C4-2B (cell line): ENCODE results near the gene ROPN1B.
"Not testable (repeated sequence)": the region's sequence is repeated elsewhere in the genome, so short reads cannot be mapped to it uniquely, and the experiment has no call there.

Experiments used
- H3K27ac ChIP-seq: fragments of 450-650 bp; 2 replicates; pipeline ENCODE4 v1.5.1; 2017
- ZFX ChIP-seq: fragments of 450-650 bp; IDR thresholded peaks from 2 replicates; pipeline ENCODE4 v1.6.1; 2017
- TF ChIP-seq, protein P1 (sequence below): fragments of 450-650 bp; conservative IDR thresholded peaks from 2 replicates; pipeline ENCODE4 v1.5.1; 2017; ENCODE audit warnings: mild to moderate bottlenecking

The ROPN1B gene

DNA sequence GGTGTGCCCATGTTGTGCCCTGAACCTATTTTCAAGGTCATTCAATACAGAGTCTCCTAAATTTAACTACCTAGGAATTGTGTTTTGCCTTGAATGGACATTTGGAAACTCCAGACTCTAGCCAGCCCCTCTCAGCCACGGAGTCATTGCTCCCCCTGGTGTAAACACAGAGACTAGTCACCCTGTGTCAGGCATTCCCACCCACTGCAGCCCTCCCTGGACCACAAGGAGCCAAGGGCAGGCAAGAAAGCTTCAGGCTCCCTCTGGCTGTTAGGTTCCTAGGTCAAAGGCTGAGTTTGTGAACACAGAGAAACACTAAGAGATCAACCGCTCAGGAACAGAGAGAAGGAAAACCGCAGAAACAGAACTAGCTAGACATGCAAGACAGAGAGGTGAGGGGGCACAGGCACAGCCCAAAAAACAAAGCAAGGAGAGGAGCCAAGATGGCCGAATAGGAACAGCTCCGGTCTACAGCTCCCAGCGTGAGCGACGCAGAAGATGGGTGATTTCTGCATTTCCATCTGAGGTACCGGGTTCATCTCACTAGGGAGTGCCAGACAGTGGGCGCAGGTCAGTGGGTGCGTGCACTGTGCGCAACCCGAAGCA, 32.7 kb upstream of the ROPN1B start:
- peak overlapping the region; percentile 20; the same call in 1 of the 2 replicates for H3K27ac ChIP-seq
- TF ChIP-seq, protein P1, sequence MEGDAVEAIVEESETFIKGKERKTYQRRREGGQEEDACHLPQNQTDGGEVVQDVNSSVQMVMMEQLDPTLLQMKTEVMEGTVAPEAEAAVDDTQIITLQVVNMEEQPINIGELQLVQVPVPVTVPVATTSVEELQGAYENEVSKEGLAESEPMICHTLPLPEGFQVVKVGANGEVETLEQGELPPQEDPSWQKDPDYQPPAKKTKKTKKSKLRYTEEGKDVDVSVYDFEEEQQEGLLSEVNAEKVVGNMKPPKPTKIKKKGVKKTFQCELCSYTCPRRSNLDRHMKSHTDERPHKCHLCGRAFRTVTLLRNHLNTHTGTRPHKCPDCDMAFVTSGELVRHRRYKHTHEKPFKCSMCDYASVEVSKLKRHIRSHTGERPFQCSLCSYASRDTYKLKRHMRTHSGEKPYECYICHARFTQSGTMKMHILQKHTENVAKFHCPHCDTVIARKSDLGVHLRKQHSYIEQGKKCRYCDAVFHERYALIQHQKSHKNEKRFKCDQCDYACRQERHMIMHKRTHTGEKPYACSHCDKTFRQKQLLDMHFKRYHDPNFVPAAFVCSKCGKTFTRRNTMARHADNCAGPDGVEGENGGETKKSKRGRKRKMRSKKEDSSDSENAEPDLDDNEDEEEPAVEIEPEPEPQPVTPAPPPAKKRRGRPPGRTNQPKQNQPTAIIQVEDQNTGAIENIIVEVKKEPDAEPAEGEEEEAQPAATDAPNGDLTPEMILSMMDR = peak; percentile 21

DNA sequence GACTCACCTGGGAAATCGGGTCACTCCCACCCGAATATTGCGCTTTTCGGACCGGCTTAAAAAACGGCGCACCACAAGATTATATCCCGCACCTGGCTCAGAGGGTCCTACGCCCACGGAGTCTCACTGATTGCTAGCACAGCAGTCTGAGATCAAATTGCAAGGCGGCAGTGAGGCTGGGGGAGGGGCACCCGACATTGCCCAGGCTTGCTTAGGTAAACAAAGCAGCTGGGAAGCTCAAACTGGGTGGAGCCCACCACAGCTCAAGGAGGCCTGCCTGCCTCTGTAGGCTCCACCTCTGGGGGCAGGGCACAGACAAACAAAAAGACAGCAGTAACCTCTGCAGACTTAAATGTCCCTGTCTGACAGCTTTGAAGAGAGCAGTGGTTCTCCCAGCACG, 32.1 kb upstream of the ROPN1B start:
- not testable (repeated sequence) for H3K27ac ChIP-seq

DNA sequence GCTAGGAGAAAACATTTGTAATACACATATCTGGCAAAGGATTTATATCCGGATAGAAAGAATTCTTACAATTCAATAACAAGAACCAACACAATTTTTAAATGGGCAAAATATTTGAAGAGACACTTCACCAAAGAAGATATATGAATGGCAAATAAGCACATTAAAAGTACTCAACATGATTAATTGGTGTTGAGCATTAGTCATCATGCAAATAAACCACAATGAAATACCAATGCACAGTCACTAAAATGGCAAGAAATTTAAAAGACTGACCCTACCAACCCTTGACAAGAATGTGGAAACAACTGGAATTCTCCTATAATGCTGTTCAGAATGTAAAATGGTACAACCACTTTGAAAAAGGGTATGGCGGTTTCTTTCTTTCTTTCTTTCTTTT, 21.2 kb upstream of the ROPN1B start:
- not testable (repeated sequence) for H3K27ac ChIP-seq

DNA sequence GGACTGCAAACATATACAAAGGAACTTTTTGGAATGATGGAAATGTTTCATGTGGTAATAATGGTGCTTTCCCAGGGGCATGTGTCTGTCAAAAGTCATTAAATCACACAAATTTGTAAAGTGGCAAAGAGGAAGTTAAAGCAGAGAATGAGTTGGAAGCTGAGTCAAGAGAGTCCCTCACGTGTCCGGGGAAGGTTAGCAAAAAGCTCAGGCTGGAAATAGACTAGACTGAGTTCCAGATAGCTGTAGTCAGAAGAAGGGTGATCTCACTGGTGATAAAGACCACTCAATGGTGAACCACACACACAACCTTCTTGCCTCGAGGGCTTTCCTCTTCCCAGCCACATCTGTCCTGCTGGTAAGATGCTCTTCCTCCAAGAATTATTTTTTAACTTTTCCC, 20.1 kb upstream of the ROPN1B start:
- not testable (repeated sequence) for H3K27ac ChIP-seq

DNA sequence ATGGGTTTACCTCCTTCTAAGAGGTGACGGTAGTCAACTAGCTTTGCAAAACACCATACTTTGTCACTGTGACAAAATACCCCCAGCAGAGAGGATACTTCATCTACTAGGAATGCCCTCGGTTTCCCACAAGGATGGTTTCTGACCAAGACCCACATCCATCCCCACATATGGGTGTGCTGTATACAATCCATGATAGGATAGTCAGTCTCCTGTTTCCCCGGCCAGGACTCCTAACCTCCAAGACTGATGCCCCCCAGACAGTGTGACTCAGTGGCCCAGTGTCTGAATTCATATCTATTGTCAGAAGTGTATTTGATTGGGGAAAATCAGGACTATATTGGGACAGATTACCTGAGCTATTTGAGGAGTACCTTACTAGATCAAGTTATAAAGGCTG, 17.8 kb upstream of the ROPN1B start:
- H3K27ac ChIP-seq = not testable (repeated sequence)

DNA sequence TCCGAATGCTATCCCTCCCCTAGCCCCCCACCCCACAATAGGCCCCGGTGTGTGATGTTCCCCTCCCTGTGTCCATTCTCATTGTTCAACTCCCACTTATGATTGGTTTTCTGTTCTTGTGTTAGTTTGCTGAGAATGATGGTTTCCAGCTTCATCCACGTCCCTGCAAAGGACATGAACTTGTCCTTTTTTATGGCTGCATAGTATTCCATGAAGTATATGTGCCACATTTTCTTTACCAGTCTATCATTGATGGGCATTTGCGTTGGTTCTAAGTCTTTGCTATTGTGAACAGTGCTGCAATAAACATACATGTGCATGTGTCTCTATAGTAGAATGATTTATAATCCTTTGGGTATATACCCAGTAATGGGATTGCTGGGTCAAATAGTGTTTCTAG, 12.0 kb upstream of the ROPN1B start:
- H3K27ac ChIP-seq = not testable (repeated sequence)

DNA sequence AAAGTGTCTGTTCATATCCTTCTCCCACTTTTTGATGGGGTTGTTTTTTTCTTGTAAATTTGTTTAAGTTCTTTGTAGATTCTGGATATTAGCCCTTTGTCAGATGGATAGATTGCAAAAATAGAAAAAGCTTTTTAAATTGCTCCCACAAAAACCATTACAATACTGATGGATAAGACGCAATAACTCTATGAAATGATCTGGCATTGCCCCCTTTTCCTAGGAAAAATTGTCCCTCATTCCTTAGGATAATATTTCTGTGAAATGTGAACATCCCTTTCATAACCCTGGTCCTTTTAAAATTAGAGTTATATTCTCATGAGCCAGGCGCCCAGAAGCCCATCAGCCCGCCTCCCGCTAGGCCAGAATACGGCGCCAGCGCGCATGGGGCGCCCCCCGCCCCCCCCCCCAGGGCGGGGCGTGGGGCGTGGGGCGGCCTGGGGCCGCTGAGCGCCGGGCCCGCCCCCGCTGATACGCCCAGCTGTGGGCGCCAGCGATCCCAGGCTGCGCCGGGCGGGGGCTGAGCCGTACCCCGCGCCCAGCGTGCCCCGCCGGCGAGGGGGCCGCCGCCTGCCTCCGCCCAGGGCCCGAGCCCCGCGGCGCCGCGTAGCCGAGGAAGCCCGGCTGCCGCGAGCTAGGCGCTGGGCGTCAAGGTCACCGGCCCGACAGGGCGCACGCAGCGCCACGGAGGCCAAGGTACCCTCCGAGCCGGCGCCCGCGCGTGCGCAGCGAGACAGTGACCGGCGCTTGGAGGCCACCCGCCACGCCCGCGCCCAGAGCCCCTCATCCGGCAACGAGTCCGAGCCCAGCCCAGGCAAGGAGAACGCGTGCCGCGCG, 11.1 kb upstream of the ROPN1B start:
- TF ChIP-seq ZFX = no peak
- TF ChIP-seq, protein P1 = no peak
- no peak overlapping the region for H3K27ac ChIP-seq

DNA sequence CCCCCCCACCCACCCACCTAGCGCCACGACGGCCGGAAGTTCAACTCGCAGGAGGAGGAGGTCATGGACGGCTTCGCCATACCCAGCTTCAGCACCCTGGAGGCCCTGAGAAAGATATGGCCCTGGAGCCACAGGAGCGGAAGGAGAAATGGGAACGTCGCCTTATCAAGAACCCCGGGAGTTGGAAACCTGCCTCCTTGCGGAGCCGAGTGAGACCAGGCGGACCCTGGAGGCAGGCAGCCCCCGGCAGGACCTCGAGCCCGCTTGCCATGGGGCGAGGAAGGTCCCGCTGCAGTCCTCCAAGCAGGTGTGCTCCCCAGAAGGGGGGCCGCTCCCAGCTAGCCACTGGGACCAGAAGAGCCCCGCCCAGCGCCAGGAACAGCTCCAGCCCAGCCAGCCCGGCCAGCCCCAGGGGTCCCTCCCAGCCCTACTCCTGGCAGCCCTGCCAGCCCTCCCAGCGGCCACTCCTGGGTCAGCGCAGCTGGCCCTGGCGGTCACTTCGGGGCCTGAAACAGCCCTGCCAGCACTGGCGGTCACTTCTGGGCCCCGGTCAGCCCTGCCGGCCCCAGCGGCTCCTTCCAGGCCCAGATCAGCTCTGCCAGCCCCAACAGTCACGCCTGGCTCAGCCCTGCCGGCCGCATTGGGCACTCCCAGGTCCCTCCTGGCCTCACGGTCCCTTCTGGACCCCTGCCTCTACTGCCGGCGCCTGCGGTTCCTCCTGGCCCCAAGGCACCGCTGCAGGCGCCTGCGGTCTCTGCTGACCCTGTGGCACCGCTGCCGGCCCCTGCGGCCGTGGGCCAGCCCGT, 10.3 kb upstream of the ROPN1B start:
- H3K27ac ChIP-seq = no peak overlapping the region
- TF ChIP-seq, protein P1 = no peak
- no peak for TF ChIP-seq ZFX

DNA sequence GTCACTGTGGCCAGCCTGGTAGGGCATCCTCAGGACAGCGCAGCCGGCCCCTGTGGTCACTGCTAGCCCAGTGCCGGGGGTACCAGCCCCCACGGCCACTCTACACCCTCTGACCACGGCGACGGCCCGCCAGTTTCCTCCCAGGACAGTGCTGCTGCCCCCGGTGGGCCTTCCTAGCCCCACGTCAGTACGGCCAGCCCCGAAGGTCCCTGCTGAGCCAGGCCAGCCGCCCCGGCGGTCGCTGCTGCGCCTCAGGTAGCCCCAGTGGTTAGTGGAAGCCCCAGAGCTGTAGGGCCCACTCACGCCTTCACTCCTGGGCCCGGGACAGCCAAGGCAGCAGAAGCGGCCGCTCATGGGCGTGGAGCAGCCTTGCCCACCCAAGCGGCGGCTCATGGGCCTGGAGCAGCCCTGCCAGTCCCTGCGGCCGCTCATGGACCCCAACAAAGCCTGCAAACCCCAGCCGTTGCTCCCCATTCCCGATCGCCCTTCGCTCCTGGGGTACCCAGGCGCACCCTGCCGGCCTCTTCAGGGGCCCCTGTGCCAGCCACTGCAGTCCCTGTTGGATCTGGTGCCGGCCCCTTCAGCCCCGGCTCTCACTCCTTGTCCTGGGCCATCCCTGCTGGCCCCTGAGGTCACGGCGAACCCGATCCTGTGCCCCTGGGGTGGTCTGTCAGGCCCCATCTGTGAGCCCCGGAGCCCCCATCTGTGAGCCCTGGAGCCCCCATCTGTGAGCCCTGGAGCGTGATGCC, 9.5 kb upstream of the ROPN1B start:
- TF ChIP-seq, protein P1 = no peak
- H3K27ac ChIP-seq = no peak overlapping the region
